Heart right ventricle (tissue), 16 donors: ENCODE measurements around the gene SLC45A2. TPM values are rescaled to one million over a fixed set of nuclear protein-coding genes. Genes with fewer than 3 reads are reported as not detected.

Experiments used
- ATAC-seq, 8 donors: fragments of 200-7000 bp; cut with Tn5 transposase; one replicate each; pipeline ENCODE4 v1.9.1; 2020; ENCODE audit warnings: mild to moderate bottlenecking in 8 of 8, moderate library complexity in 8 of 8, moderate number of reproducible peaks in 1 of 8
- DNase-seq, 2 donors: peaks; one replicate each; pipeline ENCODE4 v3.0.0-alpha.2; 2020
- H3K27ac ChIP-seq, 10 donors: fragments of 200-600 bp; sonication (generic) in 2 of 10; one replicate each; pipeline versions ENCODE4 v1.5.0 to v1.8.0; 2020 to 2022; ENCODE audit warnings: mild to moderate bottlenecking in 3 of 10
- H3K27me3 ChIP-seq, 7 donors: fragments of 200-600 bp; one replicate each; pipeline ENCODE4 v1.8.0; 2021 to 2022; ENCODE audit warnings: mild to moderate bottlenecking in 2 of 7
- H3K36me3 ChIP-seq, 9 donors: fragments of 200-600 bp; sonication (generic) in 1 of 9; one replicate each; pipeline versions ENCODE4 v1.5.0 to v1.8.0; 2020 to 2022; ENCODE audit warnings: mild to moderate bottlenecking in 2 of 9
- H3K4me1 ChIP-seq, 9 donors: fragments of 200-600 bp; sonication (generic) in 1 of 9; one replicate each; pipeline versions ENCODE4 v1.5.0 to v1.8.0; 2020 to 2022; ENCODE audit warnings: mild to moderate bottlenecking in 4 of 9
- H3K4me3 ChIP-seq, 10 donors: fragments of 200-600 bp; sonication (generic) in 2 of 10; one replicate each; pipeline versions ENCODE4 v1.5.0 to v1.8.0; 2020 to 2022; ENCODE audit warnings: mild to moderate bottlenecking in 7 of 10, moderate library complexity in 2 of 10
- H3K9me3 ChIP-seq, 11 donors: fragments of 200-600 bp in 10 of 11; sonication (generic) in 2 of 11; one replicate each; pipeline versions ENCODE4 v1.5.0 to v1.8.0; 2013 to 2022; ENCODE audit warnings: mild to moderate bottlenecking in 2 of 11, control low read depth in 1 of 11, moderate library complexity in 1 of 11
- CTCF ChIP-seq, 9 donors: fragments of 200-600 bp; sonication (generic) in 2 of 9; IDR thresholded peaks; one replicate each; pipeline versions ENCODE4 v1.5.0 to v1.8.0; 2021 to 2022; ENCODE audit warnings: antibody characterized with exemption in 9 of 9, mild to moderate bottlenecking in 5 of 9, moderate library complexity in 1 of 9
- WGBS, 2 donors: extraction: QIAGEN DNeasy Blood & Tissue Kit; methylation state at CpG; one replicate each; pipeline ENCODE4 v1.1.7; 2013; ENCODE audit warnings: inconsistent platforms in 1 of 2; 5-methylcytosine and 5-hydroxymethylcytosine counted together
- intact Hi-C, 10 donors: fragments of 100-400 bp; cut with DNase I; formaldehyde crosslinking; loops; one replicate each; pipeline versions ENCODE4 v1.11.1 to v1.14.2; 2022
- polyA plus RNA-seq, 2 donors: library from polyadenylated mRNA; stranded (reverse); fragments of 200-250 nt; gene quantifications; one replicate each; pipeline ENCODE4 v1.2.3, GENCODE V29; 2013
- total RNA-seq, 10 donors: library from RNA; stranded (reverse); fragmentation: NEBNext Ultra II Directional in 3 of 10; extraction: Animal tissue kit (Norgen Biotek cat#: 25700) in 3 of 10; gene quantifications; one replicate each; pipeline versions ENCODE4 v1.2.1 to v1.2.4, GENCODE V29; 2021 to 2023
- donor health status: Arrhythmogenic right ventricular cardiomyopathy.
- donor health status: ischemic (EF 13 %, LVEDD 7.1; RV severe dilation, severe dysfunction).
- donor health status: healthy with polysubstance abuse.
- donor health status: DM: no; HTN: yes; CAD: no.
- donor health status: DM: no; HTN: no; CAD: no.
- donor health status: ischemic (EF 25% LVEDD 6.9; RV normal size, moderate dysfunction).
- donor health status: ischemic (EF 25% LVEDD 5.7; RV mildly dilated, moderate dysfunction).
- donor health status: healthy.
- donor health status: DM: yes; HTN: yes; CAD: no.
- donor health status: Ischemic cardiomyopathy.
- donor health status: ischemic (EF 35%, LVEDD 5.7; RV mildly dilated, moderate dysfunction).
- donor health status: nonischemic (EF 11% LVEDD 7.7; RV severe dilation, severe dysfunction).
- donor health status: DM: yes; HTN: yes; CAD: no.
- donor health status: PGD.
- donor health status: ischemic (EF 29% LVEDD 5.4; RV normal size, mild dysfunction).
- donor health status: nonischemic (EF 23%, LVEDD 6.1; RV moderate dilation, normal function).

SLC45A2 gene
- total and polyA plus RNA-seq, 12 donors = 0.09 to 0.15 (median 0.11) TPM; not detected in 9

GRCh38 chr5:33997331-33997983 is 13.0 kb upstream of the SLC45A2 start:
- no peaks in the 10 kb centered on the region for H3K9me3 ChIP-seq
- no peaks in the 10 kb centered on the region for H3K27me3 ChIP-seq
- no peak overlapping the region for H3K27ac ChIP-seq
- intact Hi-C loops = loop anchor here in 8 of 10 donors (2.0 to 10.0 kb wide), 4 partner anchors 465 to 470 kb away; no protein-coding TSS in a partner anchor
- no peak overlapping the region for H3K4me3 ChIP-seq
- ATAC-seq (peak; percentile 43 to 86 (median 64)), DNase-seq (peak in 1 of 2 donors; percentile 54)
- H3K4me1 ChIP-seq = peaks cover 0 to 21% (median 0%) of the 10 kb centered on the region in 9 donors
- TF ChIP-seq CTCF (IDR thresholded peaks at IDR 0.05) = peak in 8 of 9 donors; percentile 24 to 74 (median 64)
- 38 to 41% methylated on average over 6 of the region's 6 CpGs for WGBS, 2 donors
- peaks cover 0 to 54% (median 2%) of the 10 kb centered on the region in 9 donors for H3K36me3 ChIP-seq

GRCh38 chr5:33995865-33996264 is 11.4 kb upstream of the SLC45A2 start:
- Histone ChIP-seq H3K27me3 (no peaks in the 10 kb centered on the region), H3K27ac (peak overlapping the region in 1 of 10 donors; percentile 15), H3K4me3 (no peak overlapping the region), H3K36me3 (peaks cover 0 to 41% (median 0%) of the 10 kb centered on the region in 9 donors), H3K9me3 (no peaks in the 10 kb centered on the region), H3K4me1 (peaks cover 0 to 21% (median 0%) of the 10 kb centered on the region in 9 donors)
- intact Hi-C loops = loop anchor here in 8 of 10 donors (2.0 to 10.0 kb wide), 4 partner anchors 466 to 471 kb away; no protein-coding TSS in a partner anchor
- WGBS, 2 donors = 43 to 61% methylated on average over 2 of the region's 2 CpGs
- no peak for TF ChIP-seq CTCF (IDR thresholded peaks at IDR 0.05)
- peak in 1 of 8 donors; percentile 46 for ATAC-seq
- DNase-seq = no peak

GRCh38 chr5:33994845-33995244 is 10.4 kb upstream of the SLC45A2 start:
- WGBS, 2 donors = 75 to 91% methylated on average over 1 of the region's 1 CpG
- Histone ChIP-seq H3K4me3 (no peak overlapping the region), H3K36me3 (peaks cover 0 to 41% (median 0%) of the 10 kb centered on the region in 9 donors), H3K9me3 (no peaks in the 10 kb centered on the region), H3K27ac (no peak overlapping the region), H3K27me3 (no peaks in the 10 kb centered on the region), H3K4me1 (peaks cover 0 to 21% (median 3%) of the 10 kb centered on the region in 9 donors)
- DNase-seq (no peak), ATAC-seq (peak in 1 of 8 donors; percentile 55)
- intact Hi-C loops = loop anchor here in 7 of 10 donors (5.0 to 10.0 kb wide), 3 partner anchors 467 to 472 kb away; no protein-coding TSS in a partner anchor
- TF ChIP-seq CTCF (IDR thresholded peaks at IDR 0.05) = no peak

- ATAC-seq (no peak), DNase-seq (no peak)
- Histone ChIP-seq H3K9me3 (no peaks in the 10 kb centered on the region), H3K36me3 (peaks cover 0 to 45% (median 12%) of the 10 kb centered on the region in 9 donors), H3K27me3 (no peaks in the 10 kb centered on the region), H3K27ac (no peak overlapping the region), H3K4me3 (no peak overlapping the region), H3K4me1 (peaks cover 0 to 21% (median 3%) of the 10 kb centered on the region in 9 donors)
- 89 to 95% methylated on average over 2 of the region's 2 CpGs for WGBS, 2 donors
- intact Hi-C loops = loop anchor here in 1 of 10 donors (10.0 kb wide), 1 partner anchor 472 kb away; no protein-coding TSS in a partner anchor
- TF ChIP-seq CTCF (IDR thresholded peaks at IDR 0.05) = no peak
Measured at GRCh38 chr5:33992864-33993263, 8.4 kb upstream of the SLC45A2 start.
